Memory B cell (primary cell): ENCODE measurements around the gene ASCL2.

Experiments used
- ATAC-seq: fragments of 150-1000 bp; cut with Tn5 transposase; 2 replicates; pipeline ENCODE4 v1.10.0; 2021; ENCODE audit warnings: low read depth, mild to moderate bottlenecking, moderate library complexity
- DNase-seq, 2 donors: peaks; one replicate each; pipeline ENCODE4 v3.0.0; 2022; ENCODE audit warnings: low spot score in 2 of 2
- H3K27ac Mint-ChIP-seq: one replicate; pipeline ENCODE4 v1.8.0; 2022; ENCODE audit warnings: mild to moderate bottlenecking, moderate library complexity, mixed read lengths
- H3K27me3 Mint-ChIP-seq: one replicate; pipeline ENCODE4 v1.8.0; 2022; ENCODE audit warnings: mixed read lengths
- H3K36me3 Mint-ChIP-seq: one replicate; pipeline ENCODE4 v1.8.0; 2022; ENCODE audit warnings: mild to moderate bottlenecking, mixed read lengths
- H3K4me1 Mint-ChIP-seq: one replicate; pipeline ENCODE4 v1.8.0; 2022; ENCODE audit warnings: mixed read lengths
- H3K4me3 Mint-ChIP-seq: one replicate; pipeline ENCODE4 v1.8.0; 2022; ENCODE audit warnings: mild to moderate bottlenecking, moderate library complexity, mixed read lengths
- H3K9me3 Mint-ChIP-seq: one replicate; pipeline ENCODE4 v1.8.0; 2022; ENCODE audit warnings: mixed read lengths

Gene ASCL2

GRCh38 chr11:2312232-2313042 is 42.0 kb upstream of the ASCL2 start:
- Mint-ChIP-seq H3K27me3 (peaks cover 5% of the 10 kb centered on the region), H3K36me3 (no peaks in the 10 kb centered on the region), H3K9me3 (no peaks in the 10 kb centered on the region), H3K4me1 (no peaks in the 10 kb centered on the region), H3K27ac (no peak overlapping the region), H3K4me3 (no peak overlapping the region)
- no peak for ATAC-seq
- DNase-seq, result no peak

GRCh38 chr11:2311353-2312133 is 41.2 kb upstream of the ASCL2 start:
- peaks cover 5% of the 10 kb centered on the region for H3K27me3 Mint-ChIP-seq
- peaks cover 1% of the 10 kb centered on the region for H3K4me1 Mint-ChIP-seq
- ATAC-seq, result no peak
- H3K4me3 Mint-ChIP-seq, result no peak overlapping the region
- no peak overlapping the region for H3K27ac Mint-ChIP-seq
- no peaks in the 10 kb centered on the region for H3K9me3 Mint-ChIP-seq
- DNase-seq, result no peak
- no peaks in the 10 kb centered on the region for H3K36me3 Mint-ChIP-seq

GRCh38 chr11:2310786-2311352 is 40.5 kb upstream of the ASCL2 start:
- DNase-seq, result no peak
- Mint-ChIP-seq H3K4me1 (peaks cover 6% of the 10 kb centered on the region), H3K27me3 (peaks cover 5% of the 10 kb centered on the region), H3K9me3 (no peaks in the 10 kb centered on the region), H3K27ac (no peak overlapping the region), H3K36me3 (no peaks in the 10 kb centered on the region), H3K4me3 (no peak overlapping the region)
- ATAC-seq, result no peak

GRCh38 chr11:2310073-2310785 is 39.8 kb upstream of the ASCL2 start:
- H3K36me3 Mint-ChIP-seq, result no peaks in the 10 kb centered on the region
- no peak for ATAC-seq

GRCh38 chr11:2309251-2310072 is 39.1 kb upstream of the ASCL2 start:
- Mint-ChIP-seq H3K27ac (no peak overlapping the region), H3K9me3 (no peaks in the 10 kb centered on the region), H3K4me1 (peaks cover 10% of the 10 kb centered on the region), H3K27me3 (peaks cover 3% of the 10 kb centered on the region), H3K4me3 (no peak overlapping the region), H3K36me3 (no peaks in the 10 kb centered on the region)
- ATAC-seq (no peak), DNase-seq (no peak)

More at GRCh38 chr11:2310073-2310785, 39.8 kb upstream of the ASCL2 start:
- DNase-seq, result no peak
- H3K4me1 Mint-ChIP-seq, result peaks cover 10% of the 10 kb centered on the region
- no peak overlapping the region for H3K27ac Mint-ChIP-seq
- no peaks in the 10 kb centered on the region for H3K9me3 Mint-ChIP-seq
- H3K27me3 Mint-ChIP-seq, result peaks cover 5% of the 10 kb centered on the region
- H3K4me3 Mint-ChIP-seq, result no peak overlapping the region

GRCh38 chr11:2308713-2309112 is 38.3 kb upstream of the ASCL2 start:
- ATAC-seq, result no peak
- Mint-ChIP-seq H3K27ac (no peak overlapping the region), H3K9me3 (no peaks in the 10 kb centered on the region), H3K36me3 (no peaks in the 10 kb centered on the region), H3K4me3 (no peak overlapping the region), H3K27me3 (peaks cover 3% of the 10 kb centered on the region), H3K4me1 (peaks cover 10% of the 10 kb centered on the region)
- DNase-seq, result no peak

- DNase-seq (no peak), ATAC-seq (no peak)
- H3K27me3 Mint-ChIP-seq, result peaks cover 2% of the 10 kb centered on the region
- no peaks in the 10 kb centered on the region for H3K36me3 Mint-ChIP-seq
- H3K4me1 Mint-ChIP-seq, result peaks cover 11% of the 10 kb centered on the region
- no peaks in the 10 kb centered on the region for H3K9me3 Mint-ChIP-seq
- H3K27ac Mint-ChIP-seq, result no peak overlapping the region
- H3K4me3 Mint-ChIP-seq, result no peak overlapping the region
Observed at GRCh38 chr11:2307501-2308331, 37.3 kb upstream of the ASCL2 start.

- ATAC-seq (no peak), DNase-seq (no peak)
- Mint-ChIP-seq H3K27ac (peak overlapping the region; percentile 30), H3K36me3 (no peaks in the 10 kb centered on the region), H3K9me3 (no peaks in the 10 kb centered on the region), H3K27me3 (peaks cover 2% of the 10 kb centered on the region), H3K4me3 (no peak overlapping the region), H3K4me1 (peaks cover 13% of the 10 kb centered on the region)
Observed at GRCh38 chr11:2306877-2307500, 36.6 kb upstream of the ASCL2 start.

- peaks cover 17% of the 10 kb centered on the region for H3K4me1 Mint-ChIP-seq
- H3K9me3 Mint-ChIP-seq, result no peaks in the 10 kb centered on the region
- no peaks in the 10 kb centered on the region for H3K36me3 Mint-ChIP-seq
- DNase-seq (no peak), ATAC-seq (no peak)
- H3K4me3 Mint-ChIP-seq, result peak overlapping the region; percentile 49
- H3K27ac Mint-ChIP-seq, result peak overlapping the region; percentile 30
- peaks cover 2% of the 10 kb centered on the region for H3K27me3 Mint-ChIP-seq
Observed at GRCh38 chr11:2306452-2306823, 36.0 kb upstream of the ASCL2 start.

- ATAC-seq, result no peak
- peaks cover 2% of the 10 kb centered on the region for H3K27me3 Mint-ChIP-seq
Observed at GRCh38 chr11:2305788-2306451, 35.5 kb upstream of the ASCL2 start.

GRCh38 chr11:2305140-2305778 is 34.9 kb upstream of the ASCL2 start:
- peak; percentile 80 to 92 for DNase-seq
- Mint-ChIP-seq H3K4me1 (peaks cover 23% of the 10 kb centered on the region), H3K9me3 (no peaks in the 10 kb centered on the region), H3K27me3 (peaks cover 2% of the 10 kb centered on the region), H3K36me3 (no peaks in the 10 kb centered on the region), H3K27ac (no peak overlapping the region), H3K4me3 (no peak overlapping the region)
- peak; percentile 70 for ATAC-seq

More at GRCh38 chr11:2305788-2306451, 35.5 kb upstream of the ASCL2 start:
- DNase-seq, result no peak
- peaks cover 17% of the 10 kb centered on the region for H3K4me1 Mint-ChIP-seq
- no peaks in the 10 kb centered on the region for H3K36me3 Mint-ChIP-seq
- H3K27ac Mint-ChIP-seq, result peak overlapping the region; percentile 30
- no peaks in the 10 kb centered on the region for H3K9me3 Mint-ChIP-seq
- peak overlapping the region; percentile 49 for H3K4me3 Mint-ChIP-seq
